ENCODE data around the gene STK17A. TPM values are rescaled to one million over a fixed set of nuclear protein-coding genes. Genes with fewer than 3 reads are reported as not detected.
"Not testable (repeated sequence)": the region's sequence is repeated elsewhere in the genome, so short reads cannot be mapped to it uniquely, and the experiment has no call there.

The STK17A gene
- total and polyA plus RNA-seq, 9 donors: 9.9 to 19.9 (median 12.7) TPM

- no peaks in the 10 kb centered on the region for H3K9me3 ChIP-seq
- DNase-seq: no peak
- no peak overlapping the region for H3K27ac ChIP-seq
- H3K36me3 ChIP-seq: no peaks in the 10 kb centered on the region
- H3K4me1 ChIP-seq (ENCODE audit: insufficient read depth): peaks cover 9% of the 10 kb centered on the region
- intact Hi-C loops (cut with DNase I): no loop called here
- no peak for TF ChIP-seq CTCF (IDR thresholded peaks at IDR 0.05)
- TF ChIP-seq POLR2A (IDR thresholded peaks at IDR 0.05): no peak
- TF ChIP-seq EP300 (IDR thresholded peaks at IDR 0.05): no peak
- no peak overlapping the region for H3K4me3 ChIP-seq
- 79 to 97% (median 83%) methylated on average over 2 of the region's 2 CpGs for WGBS, 3 donors
- no peaks in the 10 kb centered on the region for H3K27me3 ChIP-seq
These were observed 11.1 kb downstream of the STK17A start for GRCh38 chr7:43594020-43594419.

GRCh38 chr7:43596426-43596825 is 13.5 kb downstream of the STK17A start:
- 65 to 69% (median 69%) methylated on average over 5 of the region's 5 CpGs for WGBS, 3 donors
- H3K4me3 ChIP-seq; H3K4me1 ChIP-seq (ENCODE audit: insufficient read depth); H3K27me3 ChIP-seq; H3K27ac ChIP-seq; H3K9me3 ChIP-seq; H3K36me3 ChIP-seq; intact Hi-C loops (cut with DNase I); DNase-seq: not testable (repeated sequence)

- 96 to 97% (median 96%) methylated on average over 3 of the region's 3 CpGs for WGBS, 3 donors
- no peak overlapping the region for H3K27ac ChIP-seq
- TF ChIP-seq CTCF (IDR thresholded peaks at IDR 0.05): no peak
- TF ChIP-seq EP300 (IDR thresholded peaks at IDR 0.05): no peak
- TF ChIP-seq POLR2A (IDR thresholded peaks at IDR 0.05): no peak
- H3K27me3 ChIP-seq: no peaks in the 10 kb centered on the region
- H3K36me3 ChIP-seq: no peaks in the 10 kb centered on the region
- intact Hi-C loops (cut with DNase I): no loop called here
- no peaks in the 10 kb centered on the region for H3K9me3 ChIP-seq
- no peaks in the 10 kb centered on the region for H3K4me1 ChIP-seq (ENCODE audit: insufficient read depth)
- DNase-seq: no peak
- H3K4me3 ChIP-seq: no peak overlapping the region
These were observed 17.1 kb downstream of the STK17A start for GRCh38 chr7:43600056-43600455.

GRCh38 chr7:43602256-43602655 is 19.3 kb downstream of the STK17A start:
- TF ChIP-seq CTCF (IDR thresholded peaks at IDR 0.05) (no peak), POLR2A (IDR thresholded peaks at IDR 0.05) (no peak), EP300 (IDR thresholded peaks at IDR 0.05) (no peak)
- Histone ChIP-seq H3K36me3 (no peaks in the 10 kb centered on the region), H3K4me1 (ENCODE audit: insufficient read depth) (no peaks in the 10 kb centered on the region), H3K27ac (no peak overlapping the region), H3K27me3 (no peaks in the 10 kb centered on the region), H3K9me3 (no peaks in the 10 kb centered on the region), H3K4me3 (no peak overlapping the region)
- DNase-seq: no peak
- intact Hi-C loops (cut with DNase I): no loop called here
- WGBS, 3 donors: 54 to 65% (median 56%) methylated on average over 1 of the region's 1 CpG

GRCh38 chr7:43604251-43604650 is 21.3 kb downstream of the STK17A start:
- Histone ChIP-seq H3K4me1 (ENCODE audit: insufficient read depth) (no peaks in the 10 kb centered on the region), H3K9me3 (no peaks in the 10 kb centered on the region), H3K27ac (no peak overlapping the region), H3K27me3 (no peaks in the 10 kb centered on the region), H3K36me3 (no peaks in the 10 kb centered on the region), H3K4me3 (no peak overlapping the region)
- no peak for DNase-seq
- 91 to 98% (median 95%) methylated on average over 1 of the region's 1 CpG for WGBS, 3 donors
- intact Hi-C loops (cut with DNase I): no loop called here
- TF ChIP-seq POLR2A (IDR thresholded peaks at IDR 0.05) (no peak), EP300 (IDR thresholded peaks at IDR 0.05) (no peak), CTCF (IDR thresholded peaks at IDR 0.05) (no peak)

Data from ovary (tissue), 9 donors.